Gastrocnemius medialis (tissue), 4 donors: Measurements from ENCODE around the gene IL1R1. TPM values are rescaled to one million over a fixed set of nuclear protein-coding genes. Genes with fewer than 3 reads are reported as not detected.
A peak's percentile ranks its signal among the peaks of the same experiment; 100 is the strongest.

Source experiments
- ATAC-seq, 2 donors: fragments of 150-250 bp; one replicate each; pipeline ENCODE4 v1.9.1; 2016
- DNase-seq, 2 donors: peaks; one replicate each; pipeline ENCODE4 v3.0.0-alpha.2; 2019
- H3K27ac ChIP-seq, 4 donors: fragments of 200-600 bp; sonication (generic); 1 replicate in 1 of 4; 2 replicates in 3 of 4; pipeline ENCODE4 v1.5.1; 2016 to 2018; ENCODE audit warnings: mild to moderate bottlenecking in 2 of 4, moderate library complexity in 1 of 4
- H3K27me3 ChIP-seq, 3 donors: fragments of 200-600 bp; sonication (generic) in 2 of 3; 1 replicate in 1 of 3; 2 replicates in 2 of 3; pipeline versions ENCODE4 v1.5.1 to v1.6.0; 2016 to 2019; ENCODE audit warnings: mild to moderate bottlenecking in 1 of 3, moderate library complexity in 1 of 3
- H3K36me3 ChIP-seq, 2 donors: fragments of 200-600 bp; sonication (generic) in 1 of 2; one replicate each; pipeline ENCODE4 v1.5.1; 2017 to 2018
- H3K4me1 ChIP-seq, 2 donors: fragments of 200-600 bp; sonication (generic) in 1 of 2; one replicate each; pipeline ENCODE4 v1.5.1; 2016 to 2017; ENCODE audit warnings: mild to moderate bottlenecking in 2 of 2
- H3K4me3 ChIP-seq, 4 donors: fragments of 200-600 bp; sonication (generic) in 3 of 4; 1 replicate in 1 of 4; 2 replicates in 3 of 4; pipeline ENCODE4 v1.5.1; 2016 to 2019; ENCODE audit warnings: mild to moderate bottlenecking in 2 of 4
- H3K9me3 ChIP-seq, 3 donors: fragments of 200-600 bp; sonication (generic) in 2 of 3; 1 replicate in 1 of 3; 2 replicates in 2 of 3; pipeline ENCODE4 v1.5.1; 2016 to 2019
- CTCF ChIP-seq, 5 experiments: fragments of 450-650 bp in 3 of 5; fragments of 200-600 bp in 2 of 5; sonication (generic) in 2 of 5; IDR thresholded peaks in 4 of 5; conservative IDR thresholded peaks in 1 of 5; 1 replicate in 4 of 5; 2 replicates in 1 of 5; pipeline ENCODE4 v1.5.1; 2016 to 2019; ENCODE audit warnings: antibody characterized with exemption in 5 of 5, mild to moderate bottlenecking in 3 of 5, moderate library complexity in 3 of 5
- POLR2A ChIP-seq, 2 donors: fragments of 450-650 bp; IDR thresholded peaks; one replicate each; pipeline ENCODE4 v1.6.1; 2017; ENCODE audit warnings: antibody characterized with exemption in 2 of 2, mild to moderate bottlenecking in 2 of 2, moderate library complexity in 2 of 2
- in situ Hi-C, 4 donors: fragments of 200-750 bp; cut with MboI; loops; one replicate each; pipeline versions ENCODE4 v1.15.0 to v1.8.0; 2017; ENCODE audit warnings: low sequenced_read_pairs in 4 of 4
- intact Hi-C: fragments of 100-400 bp; cut with DNase I; formaldehyde crosslinking; loops from one replicate; pipeline ENCODE4 v1.15.1; 2023; ENCODE audit warnings: low total_unique reads
- total RNA-seq, 4 donors: library from RNA; depleted of rRNA; stranded (reverse); fragments of >200 nt; gene quantifications; one replicate each; pipeline versions ENCODE4 v1.1.0 to v1.2.3, GENCODE V29; 2016

Gene IL1R1
- total RNA-seq, 4 donors from 2014 or later, result 17.6 to 23.3 (median 19.3) TPM

DNA sequence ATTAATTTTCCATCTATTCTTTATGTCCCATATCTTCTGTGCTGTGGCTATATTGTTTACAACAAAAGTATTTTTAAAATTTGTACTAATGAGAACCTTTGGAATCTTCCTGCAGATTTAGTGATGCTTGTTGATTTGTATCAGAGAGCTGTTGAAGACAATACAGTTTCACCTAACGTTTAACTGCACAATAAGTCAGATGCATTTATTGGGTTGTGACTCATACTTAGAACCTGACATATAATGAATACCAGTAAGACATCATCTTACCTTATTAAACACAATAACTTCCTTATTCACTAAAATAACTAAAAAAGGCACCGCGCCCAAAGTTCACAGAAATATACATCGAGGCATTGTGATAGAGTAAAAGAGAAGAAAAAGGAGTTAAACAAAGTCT lies 43.8 kb upstream of the IL1R1 start:
- Histone ChIP-seq H3K27me3 (no peaks in the 10 kb centered on the region), H3K9me3 (no peaks in the 10 kb centered on the region), H3K4me1 (peaks cover 12 to 50% of the 10 kb centered on the region in 2 donors), H3K36me3 (no peaks in the 10 kb centered on the region), H3K27ac (no peak overlapping the region), H3K4me3 (no peak overlapping the region)
- ATAC-seq (no peak), DNase-seq (no peak)
- intact Hi-C loops, result no loop called here
- TF ChIP-seq CTCF (IDR thresholded peaks at IDR 0.05 in 4 of 5, conservative IDR thresholded peaks at IDR 0.05 in 1 of 5), result no peak
- no peak for TF ChIP-seq POLR2A (IDR thresholded peaks at IDR 0.05)
- in situ Hi-C loops, result no loop called here

DNA sequence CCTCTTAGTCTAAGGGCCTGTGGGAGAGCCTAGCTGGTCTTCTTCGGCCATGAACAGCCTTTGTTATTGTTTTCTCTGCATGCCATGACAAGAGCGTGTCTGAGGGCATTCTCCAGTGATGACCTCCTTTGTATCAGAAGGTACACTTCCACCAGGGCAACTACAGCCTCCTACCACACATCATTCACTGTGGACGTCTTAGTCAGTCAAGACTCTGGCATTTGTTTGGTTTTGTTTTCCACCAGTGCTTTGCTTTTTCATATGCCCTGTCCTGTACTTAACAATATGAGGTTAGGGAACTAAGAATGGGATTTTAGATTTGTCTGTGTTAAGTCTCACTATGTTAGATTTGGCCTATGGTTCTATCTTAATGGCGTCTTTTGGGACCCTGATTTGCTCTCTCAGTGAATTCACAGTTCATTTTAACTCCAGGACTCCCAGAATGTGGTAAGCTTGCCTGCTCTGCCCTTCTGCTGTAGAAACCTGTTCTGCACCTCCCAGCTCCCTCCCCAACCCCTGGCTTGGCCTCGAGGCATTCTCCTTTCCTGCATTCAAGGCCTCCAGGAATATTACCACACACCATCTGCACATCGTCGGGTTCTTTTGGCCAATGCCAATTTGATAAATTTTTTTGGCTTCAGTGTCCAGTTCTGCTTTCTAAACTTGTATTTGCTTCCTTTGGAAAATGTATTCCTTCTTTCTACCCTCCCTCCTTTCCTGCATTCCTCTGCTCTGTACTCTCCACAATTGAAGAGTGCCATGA lies 42.8 kb upstream of the IL1R1 start:
- H3K27ac ChIP-seq, result peak overlapping the region in 2 of 4 donors; percentile 8 to 18
- H3K36me3 ChIP-seq, result no peaks in the 10 kb centered on the region
- intact Hi-C loops (no loop called here), in situ Hi-C loops (no loop called here)
- TF ChIP-seq CTCF (IDR thresholded peaks at IDR 0.05 in 4 of 5, conservative IDR thresholded peaks at IDR 0.05 in 1 of 5) (no peak), POLR2A (IDR thresholded peaks at IDR 0.05) (no peak)
- no peaks in the 10 kb centered on the region for H3K9me3 ChIP-seq
- ATAC-seq, result no peak
- no peak overlapping the region for H3K4me3 ChIP-seq
- DNase-seq, result no peak
- peaks cover 20 to 47% of the 10 kb centered on the region in 2 donors for H3K4me1 ChIP-seq
- H3K27me3 ChIP-seq, result no peaks in the 10 kb centered on the region

DNA sequence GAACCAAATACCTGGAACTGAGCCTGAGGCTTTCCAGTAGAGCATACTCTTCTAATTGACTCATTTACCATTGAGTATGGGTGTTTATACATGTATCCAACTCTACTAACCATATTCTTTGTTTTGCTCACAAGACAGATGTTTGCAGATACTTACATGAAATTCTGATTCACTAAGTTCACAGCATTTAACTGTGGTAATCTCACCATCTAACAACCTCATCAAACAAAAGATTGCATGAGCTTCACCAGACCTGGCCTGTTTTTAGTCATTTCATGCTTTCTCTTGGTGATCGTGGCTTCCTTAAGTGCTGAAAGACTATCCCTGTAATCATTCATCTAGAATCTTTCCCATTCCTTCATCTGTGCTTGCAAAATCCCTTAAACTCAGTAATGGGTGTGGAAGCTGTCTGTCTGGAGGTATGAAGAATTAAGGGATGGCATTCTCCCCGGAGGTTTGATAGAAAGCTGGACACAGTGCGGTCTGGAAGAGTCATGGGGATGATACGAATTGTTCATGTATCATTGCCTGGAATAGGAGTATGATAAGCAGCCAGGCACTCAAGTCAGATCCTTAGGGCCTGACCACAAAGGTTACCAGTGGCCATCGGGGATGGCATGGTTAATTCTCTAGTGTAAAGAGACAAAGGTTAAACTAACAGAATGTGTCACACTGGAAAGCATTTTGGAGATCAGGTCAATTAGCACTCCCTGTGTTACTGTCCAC lies 42.0 kb upstream of the IL1R1 start:
- H3K36me3 ChIP-seq, result no peaks in the 10 kb centered on the region
- no peak for DNase-seq
- no peak for ATAC-seq
- peak overlapping the region; percentile 18 to 36 (median 30) for H3K27ac ChIP-seq
- H3K4me3 ChIP-seq, result no peak overlapping the region
- in situ Hi-C loops (no loop called here), intact Hi-C loops (no loop called here)
- H3K9me3 ChIP-seq, result no peaks in the 10 kb centered on the region
- no peaks in the 10 kb centered on the region for H3K27me3 ChIP-seq
- H3K4me1 ChIP-seq, result peaks cover 23 to 49% of the 10 kb centered on the region in 2 donors
- TF ChIP-seq CTCF (IDR thresholded peaks at IDR 0.05 in 4 of 5, conservative IDR thresholded peaks at IDR 0.05 in 1 of 5) (no peak), POLR2A (IDR thresholded peaks at IDR 0.05) (no peak)

DNA sequence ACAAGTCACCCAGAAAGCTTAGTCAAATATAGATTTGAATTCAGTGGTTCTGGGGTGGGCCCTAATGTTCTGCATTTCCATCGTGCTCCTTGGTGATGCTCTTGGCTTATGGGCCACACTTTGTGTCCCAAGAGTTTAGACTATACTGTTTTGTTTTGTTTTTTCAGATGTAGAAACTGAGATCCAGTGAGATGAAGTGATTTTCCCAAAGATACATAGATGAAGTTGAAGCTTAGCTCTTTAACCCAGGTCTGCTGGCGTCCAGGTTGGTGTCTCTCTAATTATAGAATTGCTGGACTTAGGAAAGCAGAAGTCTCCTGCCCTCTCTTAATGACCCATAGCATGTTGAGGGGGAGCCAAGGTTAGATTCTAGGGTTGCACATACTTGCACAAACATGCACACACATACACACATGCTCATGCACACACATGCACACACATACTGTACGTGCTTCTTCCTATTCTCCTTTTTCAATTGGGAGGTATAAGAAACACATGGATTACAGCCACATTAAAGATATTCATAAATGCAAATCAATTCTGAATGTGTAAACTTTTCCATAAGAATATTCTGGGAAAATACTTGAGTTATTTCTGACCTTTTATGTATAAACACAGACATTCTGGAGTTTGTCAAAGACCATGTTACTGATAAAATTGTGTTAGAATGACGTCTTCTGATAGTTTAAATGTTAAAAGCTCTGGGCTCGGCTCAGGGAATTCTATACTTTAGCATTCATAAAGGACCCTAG lies 41.3 kb upstream of the IL1R1 start:
- no peaks in the 10 kb centered on the region for H3K36me3 ChIP-seq
- in situ Hi-C loops (no loop called here), intact Hi-C loops (no loop called here)
- no peaks in the 10 kb centered on the region for H3K27me3 ChIP-seq
- TF ChIP-seq POLR2A (IDR thresholded peaks at IDR 0.05) (no peak), CTCF (IDR thresholded peaks at IDR 0.05 in 4 of 5, conservative IDR thresholded peaks at IDR 0.05 in 1 of 5) (no peak)
- H3K27ac ChIP-seq, result no peak overlapping the region
- no peak overlapping the region for H3K4me3 ChIP-seq
- DNase-seq (no peak), ATAC-seq (no peak)
- H3K9me3 ChIP-seq, result no peaks in the 10 kb centered on the region
- peaks cover 23 to 43% of the 10 kb centered on the region in 2 donors for H3K4me1 ChIP-seq
